Measurements from ENCODE around the gene ZSWIM1. TPM values are rescaled to one million over a fixed set of nuclear protein-coding genes. Genes with fewer than 3 reads are reported as not detected.

Gene ZSWIM1
- total and polyA plus RNA-seq, 2 of the 13 experiments (the other 11 are each of a cell fraction or from before 2014, with no cell fraction given): 9.5 to 11.7 TPM

- TF ChIP-seq ZNF280D (CRISPR knock-in tag; IDR thresholded peaks at IDR 0.05) (no peak; the same call in 1 of the 2 replicates), MLXIP (CRISPR knock-in tag; IDR thresholded peaks at IDR 0.05; ENCODE audit: borderline replicate concordance) (no peak), FUBP1 (CRISPR knock-in tag; IDR thresholded peaks at IDR 0.05; ENCODE audit: borderline replicate concordance) (no peak), SIX1 (CRISPR knock-in tag; IDR thresholded peaks at IDR 0.05; ENCODE audit: borderline replicate concordance) (peak; percentile 61; the same call in 1 of the 2 replicates), SRSF4 (IDR thresholded peaks at IDR 0.05; ENCODE audit: low read depth, low read length, poor library complexity, severe bottlenecking) (no peak), ZSCAN5A (CRISPR knock-in tag; IDR thresholded peaks at IDR 0.05; ENCODE audit: borderline replicate concordance) (peak; percentile 87), DRAP1 (CRISPR knock-in tag; IDR thresholded peaks at IDR 0.05) (peak; percentile 69), ZNF7 (CRISPR knock-in tag; IDR thresholded peaks at IDR 0.05) (no peak), ZNF775 (CRISPR knock-in tag; IDR thresholded peaks at IDR 0.05; ENCODE audit: borderline replicate concordance) (0 out of 2 replicates have a peak, but pooled peaks have one; percentile 17), POLR2G (IDR thresholded peaks at IDR 0.05; ENCODE audit: low read depth, low read length) (peak; percentile 58), ATF7-NPFF (CRISPR knock-in tag; IDR thresholded peaks at IDR 0.05; ENCODE audit: low read depth) (peak; percentile 28; the same call in 1 of the 2 replicates), HDAC1 (CRISPR knock-in tag; IDR thresholded peaks at IDR 0.05) (peak; percentile 59; the same call in 1 of the 2 replicates)
- TF ChIP-seq, protein P1, sequence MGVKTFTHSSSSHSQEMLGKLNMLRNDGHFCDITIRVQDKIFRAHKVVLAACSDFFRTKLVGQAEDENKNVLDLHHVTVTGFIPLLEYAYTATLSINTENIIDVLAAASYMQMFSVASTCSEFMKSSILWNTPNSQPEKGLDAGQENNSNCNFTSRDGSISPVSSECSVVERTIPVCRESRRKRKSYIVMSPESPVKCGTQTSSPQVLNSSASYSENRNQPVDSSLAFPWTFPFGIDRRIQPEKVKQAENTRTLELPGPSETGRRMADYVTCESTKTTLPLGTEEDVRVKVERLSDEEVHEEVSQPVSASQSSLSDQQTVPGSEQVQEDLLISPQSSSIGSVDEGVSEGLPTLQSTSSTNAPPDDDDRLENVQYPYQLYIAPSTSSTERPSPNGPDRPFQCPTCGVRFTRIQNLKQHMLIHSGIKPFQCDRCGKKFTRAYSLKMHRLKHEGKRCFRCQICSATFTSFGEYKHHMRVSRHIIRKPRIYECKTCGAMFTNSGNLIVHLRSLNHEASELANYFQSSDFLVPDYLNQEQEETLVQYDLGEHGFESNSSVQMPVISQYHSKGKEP (CRISPR knock-in tag; IDR thresholded peaks at IDR 0.05): no peak
These were observed 52.4 kb downstream of the ZSWIM1 start (continued) for GRCh38 chr20:45933266-45934045.
